Heart left ventricle (tissue), 16 donors: ENCODE measurements around the gene NFATC2. TPM values are rescaled to one million over a fixed set of nuclear protein-coding genes. Genes with fewer than 3 reads are reported as not detected.

Experiments
- ATAC-seq, 4 donors: fragments of 200-7000 bp; cut with Tn5 transposase; one replicate each; pipeline ENCODE4 v1.9.1; 2020 to 2022; ENCODE audit warnings: moderate library complexity in 4 of 4, mild to moderate bottlenecking in 3 of 4, moderate number of reproducible peaks in 1 of 4
- DNase-seq, 5 donors: peaks; one replicate each; pipeline ENCODE4 v3.0.0-alpha.2; 2020
- H3K27ac ChIP-seq, 12 donors: fragments of 200-600 bp; sonication (generic) in 4 of 12; one replicate each; pipeline versions ENCODE4 v1.5.0 to v1.8.0; 2016 to 2022; ENCODE audit warnings: mild to moderate bottlenecking in 2 of 12
- H3K27me3 ChIP-seq, 9 donors: fragments of 200-600 bp; sonication (generic) in 2 of 9; one replicate each; pipeline versions ENCODE4 v1.5.1 to v1.8.0; 2016 to 2022; ENCODE audit warnings: mild to moderate bottlenecking in 3 of 9
- H3K36me3 ChIP-seq, 9 donors: fragments of 200-600 bp; sonication (generic) in 2 of 9; one replicate each; pipeline versions ENCODE4 v1.5.0 to v1.8.0; 2018 to 2022; ENCODE audit warnings: mild to moderate bottlenecking in 2 of 9
- H3K4me1 ChIP-seq, 12 donors: fragments of 200-600 bp; sonication (generic) in 4 of 12; one replicate each; pipeline versions ENCODE4 v1.5.0 to v1.8.0; 2016 to 2022; ENCODE audit warnings: mild to moderate bottlenecking in 3 of 12
- H3K4me3 ChIP-seq, 12 donors: fragments of 200-600 bp; sonication (generic) in 4 of 12; one replicate each; pipeline versions ENCODE4 v1.5.0 to v1.8.0; 2017 to 2022; ENCODE audit warnings: mild to moderate bottlenecking in 9 of 12, moderate library complexity in 4 of 12
- H3K9me3 ChIP-seq, 12 donors: fragments of 200-600 bp; sonication (generic) in 4 of 12; one replicate each; pipeline versions ENCODE4 v1.5.0 to v1.8.0; 2016 to 2022; ENCODE audit warnings: mild to moderate bottlenecking in 1 of 12
- POLR2A ChIP-seq, 2 donors: fragments of 450-650 bp; IDR thresholded peaks; one replicate each; pipeline ENCODE4 v1.6.1; 2017; ENCODE audit warnings: antibody characterized with exemption in 2 of 2, mild to moderate bottlenecking in 2 of 2, moderate library complexity in 2 of 2
- WGBS, 4 donors: extraction: QIAGEN DNeasy Blood & Tissue Kit in 2 of 4; methylation state at CpG; one replicate each; pipeline versions ENCODE4 v1.1.5 to v1.1.7; 2013 to 2018; 5-methylcytosine and 5-hydroxymethylcytosine counted together
- intact Hi-C, 10 donors: fragments of 100-400 bp; cut with DNase I; formaldehyde crosslinking; loops; one replicate each; pipeline versions ENCODE4 v1.11.1 to v1.14.2; 2022
- polyA plus RNA-seq, 2 donors: library from polyadenylated mRNA; stranded (reverse); fragments of 200-250 nt; gene quantifications; one replicate each; pipeline ENCODE4 v1.2.3, GENCODE V29; 2013
- total RNA-seq, 9 donors: library from RNA; depleted of rRNA in 2 of 9; stranded (reverse); fragments of >200 nt in 2 of 9; fragmentation: NEBNext Ultra II Directional in 3 of 9; extraction: Animal tissue kit (Norgen Biotek cat#: 25700) in 3 of 9; gene quantifications; one replicate each; pipeline versions ENCODE4 v1.1.0 to v1.2.4, GENCODE V29; 2016 to 2023
- TF ChIP-seq, protein P1 (sequence below), 12 donors: fragments of 200-600 bp; sonication (generic) in 4 of 12; IDR thresholded peaks; one replicate each; pipeline versions ENCODE4 v1.5.0 to v1.8.0; 2018 to 2022; ENCODE audit warnings: antibody characterized with exemption in 12 of 12, mild to moderate bottlenecking in 5 of 12
- donor health status: ischemic (EF 13 %, LVEDD 7.1; RV severe dilation, severe dysfunction).
- donor health status: healthy with polysubstance abuse.
- donor health status: DM: no; HTN: yes; CAD: no.
- donor health status: DM: no; HTN: no; CAD: no.
- donor health status: ischemic (EF 25% LVEDD 6.9; RV normal size, moderate dysfunction).
- donor health status: ischemic (EF 25% LVEDD 5.7; RV mildly dilated, moderate dysfunction).
- donor health status: healthy.
- donor health status: DM: yes; HTN: yes; CAD: no.
- donor health status: ischemic (EF 35%, LVEDD 5.7; RV mildly dilated, moderate dysfunction).
- donor health status: nonischemic (EF 11% LVEDD 7.7; RV severe dilation, severe dysfunction).
- donor health status: DM: yes; HTN: yes; CAD: no.
- donor health status: PGD.
- donor health status: ischemic (EF 29% LVEDD 5.4; RV normal size, mild dysfunction).
- donor health status: nonischemic (EF 23%, LVEDD 6.1; RV moderate dilation, normal function).

The NFATC2 gene
- total and polyA plus RNA-seq, 11 donors: 0.76 to 7.6 (median 3.2) TPM

GRCh38 chr20:51430198-51430950 is 112.1 kb downstream of the NFATC2 start:
- TF ChIP-seq, protein P1, sequence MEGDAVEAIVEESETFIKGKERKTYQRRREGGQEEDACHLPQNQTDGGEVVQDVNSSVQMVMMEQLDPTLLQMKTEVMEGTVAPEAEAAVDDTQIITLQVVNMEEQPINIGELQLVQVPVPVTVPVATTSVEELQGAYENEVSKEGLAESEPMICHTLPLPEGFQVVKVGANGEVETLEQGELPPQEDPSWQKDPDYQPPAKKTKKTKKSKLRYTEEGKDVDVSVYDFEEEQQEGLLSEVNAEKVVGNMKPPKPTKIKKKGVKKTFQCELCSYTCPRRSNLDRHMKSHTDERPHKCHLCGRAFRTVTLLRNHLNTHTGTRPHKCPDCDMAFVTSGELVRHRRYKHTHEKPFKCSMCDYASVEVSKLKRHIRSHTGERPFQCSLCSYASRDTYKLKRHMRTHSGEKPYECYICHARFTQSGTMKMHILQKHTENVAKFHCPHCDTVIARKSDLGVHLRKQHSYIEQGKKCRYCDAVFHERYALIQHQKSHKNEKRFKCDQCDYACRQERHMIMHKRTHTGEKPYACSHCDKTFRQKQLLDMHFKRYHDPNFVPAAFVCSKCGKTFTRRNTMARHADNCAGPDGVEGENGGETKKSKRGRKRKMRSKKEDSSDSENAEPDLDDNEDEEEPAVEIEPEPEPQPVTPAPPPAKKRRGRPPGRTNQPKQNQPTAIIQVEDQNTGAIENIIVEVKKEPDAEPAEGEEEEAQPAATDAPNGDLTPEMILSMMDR (IDR thresholded peaks at IDR 0.05): no peak
- no peak for TF ChIP-seq POLR2A (IDR thresholded peaks at IDR 0.05)
- no peaks in the 10 kb centered on the region for H3K27me3 ChIP-seq
- DNase-seq (no peak), ATAC-seq (peak in 1 of 4 donors; percentile 53)
- H3K36me3 ChIP-seq: peaks cover 0 to 26% (median 11%) of the 10 kb centered on the region in 9 donors
- H3K9me3 ChIP-seq: no peaks in the 10 kb centered on the region
- intact Hi-C loops: loop anchor here in 1 of 10 donors (10.0 kb wide), 1 partner anchor 64 kb away; no protein-coding TSS in a partner anchor
- H3K4me1 ChIP-seq: peaks cover 0 to 24% (median 15%) of the 10 kb centered on the region in 12 donors
- H3K4me3 ChIP-seq: no peak overlapping the region
- no peak overlapping the region for H3K27ac ChIP-seq
- WGBS, 4 donors: 78 to 85% (median 80%) methylated on average over 13 to 14 of the region's 14 CpGs

- Histone ChIP-seq H3K4me3 (no peak overlapping the region), H3K27me3 (no peaks in the 10 kb centered on the region), H3K4me1 (peaks cover 0 to 24% (median 15%) of the 10 kb centered on the region in 12 donors), H3K27ac (no peak overlapping the region), H3K36me3 (peaks cover 0 to 20% (median 7%) of the 10 kb centered on the region in 9 donors), H3K9me3 (no peaks in the 10 kb centered on the region)
- WGBS, 4 donors: 86 to 93% (median 93%) methylated on average over 8 to 10 of the region's 10 CpGs
- intact Hi-C loops: loop anchor here in 1 of 10 donors (10.0 kb wide), 1 partner anchor 65 kb away; no protein-coding TSS in a partner anchor
- ATAC-seq: no peak
- DNase-seq: peak in 1 of 5 donors; percentile 15
- no peak for TF ChIP-seq POLR2A (IDR thresholded peaks at IDR 0.05)
- TF ChIP-seq, protein P1 (IDR thresholded peaks at IDR 0.05): no peak
Observed at GRCh38 chr20:51429696-51430095, 112.8 kb downstream of the NFATC2 start.

DNA sequence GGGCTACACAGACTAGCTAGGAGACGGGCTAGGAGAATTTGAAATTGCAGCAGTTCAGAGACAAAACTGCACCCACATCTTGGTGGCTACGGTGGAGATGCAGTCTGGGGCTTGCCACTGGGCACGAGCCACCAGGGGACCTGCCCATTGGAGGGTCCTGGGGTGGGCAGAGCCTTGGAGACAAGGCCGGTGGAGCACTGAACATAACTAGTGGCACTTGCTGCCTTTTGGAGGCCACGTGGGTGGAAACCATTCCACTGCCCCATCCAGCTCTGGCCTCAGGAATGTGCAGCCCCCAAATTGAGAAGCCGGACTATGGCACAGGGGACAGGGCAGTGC is 113.4 kb downstream of the NFATC2 start:
- peak in 1 of 5 donors; percentile 53 for DNase-seq
- peak in 3 of 4 donors; percentile 5 to 22 (median 8) for ATAC-seq
- TF ChIP-seq, protein P1 (IDR thresholded peaks at IDR 0.05): no peak
- no peak for TF ChIP-seq POLR2A (IDR thresholded peaks at IDR 0.05)
- Histone ChIP-seq H3K4me3 (no peak overlapping the region), H3K9me3 (no peaks in the 10 kb centered on the region), H3K36me3 (peaks cover 0 to 15% (median 3%) of the 10 kb centered on the region in 9 donors), H3K27me3 (no peaks in the 10 kb centered on the region), H3K27ac (no peak overlapping the region), H3K4me1 (peaks cover 0 to 24% (median 15%) of the 10 kb centered on the region in 12 donors)
- WGBS, 4 donors: 90 to 94% (median 92%) methylated on average over 3 to 6 of the region's 6 CpGs
- intact Hi-C loops: no loop called here

- 24 to 32% (median 28%) methylated on average over 25 of the region's 25 CpGs for WGBS, 4 donors
- Histone ChIP-seq H3K27me3 (no peaks in the 10 kb centered on the region), H3K4me3 (peak overlapping the region in 7 of 12 donors; percentile 7 to 25 (median 19)), H3K9me3 (no peaks in the 10 kb centered on the region), H3K27ac (peak overlapping the region in 2 of 12 donors; percentile 29 to 50), H3K36me3 (peaks cover 0 to 13% (median 3%) of the 10 kb centered on the region in 9 donors), H3K4me1 (peaks cover 0 to 24% (median 15%) of the 10 kb centered on the region in 12 donors)
- DNase-seq (peak; percentile 45 to 79 (median 62)), ATAC-seq (peak; percentile 59 to 73 (median 67))
- TF ChIP-seq, protein P1 (IDR thresholded peaks at IDR 0.05): no peak
- no peak for TF ChIP-seq POLR2A (IDR thresholded peaks at IDR 0.05)
- intact Hi-C loops: no loop called here
Observed at GRCh38 chr20:51428401-51429143, 113.9 kb downstream of the NFATC2 start.
